Loucy (cell line): ENCODE data around the gene ACVR2A.

Experiments used
- H2AFZ ChIP-seq: fragments of 200-600 bp; sonication (generic); 2 replicates; pipeline ENCODE4 v1.6.0; 2016; ENCODE audit warnings: antibody characterized with exemption, mild to moderate bottlenecking, low read length, moderate library complexity
- H3F3A ChIP-seq: fragments of 200-600 bp; 2 replicates; pipeline ENCODE4 v1.6.0; 2016; ENCODE audit warnings: antibody characterized with exemption, low read depth, mild to moderate bottlenecking
- H3K27me3 ChIP-seq: fragments of 200-600 bp; sonication (generic); 2 replicates; pipeline ENCODE4 v1.6.1; 2014; ENCODE audit warnings: low read length, mild to moderate bottlenecking; ENCODE audit not compliant: insufficient read depth, poor library complexity, severe bottlenecking
- H3K36me3 ChIP-seq: fragments of 200-600 bp; sonication (generic); 2 replicates; pipeline ENCODE4 v1.6.1; 2016; ENCODE audit warnings: low read length; ENCODE audit not compliant: insufficient read depth
- H3K4me1 ChIP-seq: fragments of 200-600 bp; sonication (generic); 2 replicates; pipeline ENCODE4 v1.5.1; 2014; ENCODE audit warnings: low read length, mild to moderate bottlenecking; ENCODE audit not compliant: insufficient read depth, poor library complexity, severe bottlenecking
- H3K4me2 ChIP-seq: fragments of 200-600 bp; sonication (generic); 2 replicates; pipeline ENCODE4 v1.6.0; 2014; ENCODE audit warnings: antibody characterized with exemption, low read length, low read depth, mild to moderate bottlenecking; ENCODE audit not compliant: poor library complexity, severe bottlenecking
- H3K4me3 ChIP-seq: fragments of 200-600 bp; sonication (generic); 2 replicates; pipeline ENCODE4 v1.5.1; 2014; ENCODE audit warnings: low read length, mild to moderate bottlenecking, mixed read lengths; ENCODE audit not compliant: poor library complexity, severe bottlenecking
- H3K79me2 ChIP-seq: fragments of 200-600 bp; sonication (generic); 2 replicates; pipeline ENCODE4 v1.6.1; 2014; ENCODE audit warnings: low read length; ENCODE audit not compliant: insufficient read depth
- H3K9ac ChIP-seq: fragments of 200-600 bp; sonication (generic); 2 replicates; pipeline ENCODE4 v1.6.0; 2014; ENCODE audit warnings: mild to moderate bottlenecking, low read depth, low read length, moderate library complexity; ENCODE audit not compliant: poor library complexity, severe bottlenecking
- H3K9me2 ChIP-seq: fragments of 200-600 bp; sonication (generic); replicated peaks from 2 replicates; pipeline ENCODE4 v1.6.1; 2016; ENCODE audit warnings: low read depth, low read length, mixed read lengths
- H3K9me3 ChIP-seq: fragments of 200-600 bp; sonication (generic); 2 replicates; pipeline ENCODE4 v1.6.1; 2014; ENCODE audit warnings: mild to moderate bottlenecking, antibody characterized with exemption, low read length, low read depth; ENCODE audit not compliant: insufficient read depth
- H4K20me1 ChIP-seq: fragments of 200-600 bp; sonication (generic); 2 replicates; pipeline ENCODE4 v1.6.0; 2014; ENCODE audit warnings: antibody characterized with exemption, low read length, mild to moderate bottlenecking; ENCODE audit not compliant: insufficient read depth, poor library complexity, severe bottlenecking
- EZH2phosphoT487 ChIP-seq: fragments of 200-600 bp; IDR thresholded peaks from 2 replicates; pipeline ENCODE4 v1.6.1; 2018; ENCODE audit warnings: antibody characterized with exemption, mild to moderate bottlenecking, moderate library complexity, borderline replicate concordance
- TF ChIP-seq, protein P1 (sequence below): fragments of 200-600 bp; sonication (generic); conservative IDR thresholded peaks from 2 replicates; pipeline ENCODE4 v1.5.1; 2014; ENCODE audit warnings: mild to moderate bottlenecking, antibody characterized with exemption, low read length

Gene ACVR2A

DNA sequence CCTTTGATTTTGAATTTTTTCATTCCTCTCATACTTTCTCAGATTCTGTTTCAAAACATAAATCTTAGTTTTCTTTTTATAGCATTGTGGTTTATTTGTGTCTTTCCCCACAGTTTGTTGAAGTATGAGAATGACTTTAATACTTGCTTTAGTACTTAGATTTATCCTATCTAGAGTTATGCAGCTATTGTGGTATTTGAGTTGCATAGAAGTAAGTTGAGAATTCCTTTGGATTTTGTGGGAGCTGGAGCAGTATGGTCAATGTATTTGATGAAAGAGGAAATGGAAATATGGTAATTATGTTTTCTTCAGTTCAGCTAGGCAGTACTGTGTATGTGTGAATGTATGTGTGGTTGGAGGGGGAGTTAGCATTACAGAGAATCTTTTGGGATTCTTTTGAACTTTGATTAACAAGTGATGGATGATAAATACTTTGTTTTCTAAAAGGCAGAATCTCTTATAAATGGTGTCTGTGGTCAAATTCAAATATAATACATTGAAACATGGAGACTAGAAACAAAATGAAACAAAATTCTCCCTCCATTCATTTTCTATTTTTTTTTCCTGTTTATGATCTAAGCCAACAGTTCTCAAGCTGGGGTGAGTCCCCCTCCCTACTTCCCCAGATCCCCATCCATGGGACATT is 3.0 kb downstream of the ACVR2A start:
- Histone ChIP-seq H3K4me2 (no peak overlapping the region), H3F3A (no peaks in the 10 kb centered on the region), H3K4me3 (no peak overlapping the region)

DNA sequence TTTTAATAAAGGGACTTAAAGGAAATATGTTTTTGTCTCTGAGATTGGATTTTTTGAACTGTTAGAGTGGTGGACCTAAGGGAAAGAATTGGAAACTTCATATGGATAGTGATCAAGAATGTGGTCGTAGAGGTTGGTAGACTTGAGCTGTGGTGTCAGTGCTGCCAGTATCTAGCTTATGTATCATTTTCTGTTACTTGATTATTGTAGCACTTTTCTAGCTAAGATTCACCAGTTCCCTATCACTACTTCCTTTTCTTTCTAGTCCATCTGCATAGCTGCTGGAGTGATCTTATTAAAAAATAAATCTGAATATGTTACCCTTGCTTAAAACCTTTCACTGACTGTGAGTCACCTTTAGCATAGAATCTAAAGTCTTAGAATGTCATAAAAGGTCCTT is 6.0 kb downstream of the ACVR2A start:
- Histone ChIP-seq H3K4me2 (no peak overlapping the region), H3K9me3 (no peaks in the 10 kb centered on the region), H3K36me3 (no peaks in the 10 kb centered on the region), H3K9me2 (no peaks in the 10 kb centered on the region), H4K20me1 (no peaks in the 10 kb centered on the region), H3K9ac (no peak overlapping the region), H3K27me3 (no peaks in the 10 kb centered on the region), H3K4me3 (no peak overlapping the region), H3K4me1 (no peaks in the 10 kb centered on the region), H3F3A (no peaks in the 10 kb centered on the region), H2AFZ (no peak overlapping the region), H3K79me2 (no peaks in the 10 kb centered on the region)
- TF ChIP-seq, protein P1, sequence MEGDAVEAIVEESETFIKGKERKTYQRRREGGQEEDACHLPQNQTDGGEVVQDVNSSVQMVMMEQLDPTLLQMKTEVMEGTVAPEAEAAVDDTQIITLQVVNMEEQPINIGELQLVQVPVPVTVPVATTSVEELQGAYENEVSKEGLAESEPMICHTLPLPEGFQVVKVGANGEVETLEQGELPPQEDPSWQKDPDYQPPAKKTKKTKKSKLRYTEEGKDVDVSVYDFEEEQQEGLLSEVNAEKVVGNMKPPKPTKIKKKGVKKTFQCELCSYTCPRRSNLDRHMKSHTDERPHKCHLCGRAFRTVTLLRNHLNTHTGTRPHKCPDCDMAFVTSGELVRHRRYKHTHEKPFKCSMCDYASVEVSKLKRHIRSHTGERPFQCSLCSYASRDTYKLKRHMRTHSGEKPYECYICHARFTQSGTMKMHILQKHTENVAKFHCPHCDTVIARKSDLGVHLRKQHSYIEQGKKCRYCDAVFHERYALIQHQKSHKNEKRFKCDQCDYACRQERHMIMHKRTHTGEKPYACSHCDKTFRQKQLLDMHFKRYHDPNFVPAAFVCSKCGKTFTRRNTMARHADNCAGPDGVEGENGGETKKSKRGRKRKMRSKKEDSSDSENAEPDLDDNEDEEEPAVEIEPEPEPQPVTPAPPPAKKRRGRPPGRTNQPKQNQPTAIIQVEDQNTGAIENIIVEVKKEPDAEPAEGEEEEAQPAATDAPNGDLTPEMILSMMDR = no peak
- no peak for TF ChIP-seq EZH2phosphoT487

More for the DNA sequence above, 3.0 kb downstream of the ACVR2A start:
- Histone ChIP-seq H2AFZ (no peak overlapping the region), H3K27me3 (no peaks in the 10 kb centered on the region), H3K36me3 (no peaks in the 10 kb centered on the region), H3K9me3 (no peaks in the 10 kb centered on the region), H4K20me1 (no peaks in the 10 kb centered on the region), H3K79me2 (no peaks in the 10 kb centered on the region), H3K4me1 (no peaks in the 10 kb centered on the region), H3K9ac (no peak overlapping the region), H3K9me2 (no peaks in the 10 kb centered on the region)
- TF ChIP-seq, protein P1 = no peak
- TF ChIP-seq EZH2phosphoT487 = no peak

DNA sequence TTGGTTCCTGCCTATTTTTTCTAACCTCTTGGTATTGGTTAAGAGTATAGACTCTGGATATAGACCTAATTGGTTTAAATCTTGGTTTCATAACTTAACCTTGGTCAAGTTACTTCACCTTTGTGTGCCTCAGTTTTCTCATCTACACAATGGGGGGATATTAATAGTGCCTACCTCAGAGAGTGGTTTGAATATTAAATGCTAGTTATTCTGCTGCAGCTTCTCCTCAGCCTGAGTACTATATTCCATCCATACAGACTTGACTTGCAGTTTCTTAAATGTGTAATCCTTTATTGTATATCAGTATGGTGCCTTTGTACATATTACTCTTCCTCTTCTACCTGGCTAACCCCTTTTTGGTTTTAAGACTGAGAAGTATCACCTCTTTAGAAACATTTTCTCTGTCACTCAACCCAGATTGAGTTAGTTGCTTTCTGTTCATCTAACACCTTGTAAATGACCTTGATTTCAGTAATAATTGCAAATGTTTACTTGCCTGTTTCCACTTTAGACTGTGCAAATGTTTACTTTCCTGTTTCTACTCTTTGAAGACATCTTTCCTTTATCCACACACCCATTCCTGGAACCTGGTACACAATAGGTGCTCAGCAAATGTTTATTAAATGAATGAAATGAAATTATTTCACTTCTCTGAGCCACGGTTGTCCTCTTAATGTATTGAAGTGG is 6.6 kb downstream of the ACVR2A start:
- no peaks in the 10 kb centered on the region for H3F3A ChIP-seq
- no peaks in the 10 kb centered on the region for H3K79me2 ChIP-seq
- H3K36me3 ChIP-seq = no peaks in the 10 kb centered on the region
- TF ChIP-seq, protein P1 = no peak
- TF ChIP-seq EZH2phosphoT487 = no peak
- H3K4me2 ChIP-seq = no peak overlapping the region
- no peaks in the 10 kb centered on the region for H3K9me2 ChIP-seq
- H2AFZ ChIP-seq = no peak overlapping the region
- H4K20me1 ChIP-seq = no peaks in the 10 kb centered on the region
- H3K9ac ChIP-seq = no peak overlapping the region
- H3K4me1 ChIP-seq = no peaks in the 10 kb centered on the region
- no peak overlapping the region for H3K4me3 ChIP-seq
- H3K9me3 ChIP-seq = no peaks in the 10 kb centered on the region
- no peaks in the 10 kb centered on the region for H3K27me3 ChIP-seq
